ENCODE data around the gene MCTP1.

- TF ChIP-seq TCF4 (CRISPR knock-in tag; IDR thresholded peaks at IDR 0.05; ENCODE audit: borderline replicate concordance) (no peak), ZFP3 (CRISPR knock-in tag; IDR thresholded peaks at IDR 0.05) (no peak), SNAI2 (CRISPR knock-in tag; IDR thresholded peaks at IDR 0.05) (no peak), PATZ1 (CRISPR knock-in tag; IDR thresholded peaks at IDR 0.05; ENCODE audit: borderline replicate concordance) (no peak), ARNTL (CRISPR knock-in tag; IDR thresholded peaks at IDR 0.05; ENCODE audit: borderline replicate concordance, low read depth) (no peak), CREB5 (CRISPR knock-in tag; IDR thresholded peaks at IDR 0.05; ENCODE audit: low read depth) (no peak), GLIS3 (CRISPR knock-in tag; IDR thresholded peaks at IDR 0.05) (no peak), ZNF70 (CRISPR knock-in tag; IDR thresholded peaks at IDR 0.05) (no peak), BACH2 (CRISPR knock-in tag; IDR thresholded peaks at IDR 0.05; ENCODE audit: borderline replicate concordance) (no peak), CSDC2 (CRISPR knock-in tag; IDR thresholded peaks at IDR 0.05) (no peak), OSR1 (CRISPR knock-in tag; IDR thresholded peaks at IDR 0.05) (no peak), ESRRG (CRISPR knock-in tag; IDR thresholded peaks at IDR 0.05) (no peak)
Measured at GRCh38 chr5:95072281-95072680, 212.6 kb downstream of the MCTP1 start.

All from SK-N-SH treated with all-trans-retinoic acid at 6 μM for 48 hours (cell line).